Right ventricle myocardium superior (tissue), 1 donor: Measurements from ENCODE around the gene TMEM8B. TPM values are rescaled to one million over a fixed set of nuclear protein-coding genes. Genes with fewer than 3 reads are reported as not detected.

Source experiments
- ATAC-seq: fragments of 200-7000 bp; cut with Tn5 transposase; one replicate; pipeline ENCODE4 v1.9.1; 2020; ENCODE audit warnings: mild to moderate bottlenecking; ENCODE audit not compliant: poor library complexity
- DNase-seq: peaks from one replicate; pipeline ENCODE4 v3.0.0-alpha.2; 2020
- intact Hi-C: fragments of 100-400 bp; cut with DNase I; formaldehyde crosslinking; loops from one replicate; pipeline ENCODE4 v1.11.2; 2022
- total RNA-seq: library from RNA; stranded (reverse); fragmentation: NEBNext Ultra II Directional; extraction: Animal tissue kit (Norgen Biotek cat#: 25700); gene quantifications from one replicate; pipeline ENCODE4 v1.2.1, GENCODE V29; 2021
- donor health status: DM: no; HTN: yes; CAD: no; lungs with severe emphysema.

The TMEM8B gene
- total RNA-seq, 1 donor from 2014 or later = 13.3 TPM

DNA sequence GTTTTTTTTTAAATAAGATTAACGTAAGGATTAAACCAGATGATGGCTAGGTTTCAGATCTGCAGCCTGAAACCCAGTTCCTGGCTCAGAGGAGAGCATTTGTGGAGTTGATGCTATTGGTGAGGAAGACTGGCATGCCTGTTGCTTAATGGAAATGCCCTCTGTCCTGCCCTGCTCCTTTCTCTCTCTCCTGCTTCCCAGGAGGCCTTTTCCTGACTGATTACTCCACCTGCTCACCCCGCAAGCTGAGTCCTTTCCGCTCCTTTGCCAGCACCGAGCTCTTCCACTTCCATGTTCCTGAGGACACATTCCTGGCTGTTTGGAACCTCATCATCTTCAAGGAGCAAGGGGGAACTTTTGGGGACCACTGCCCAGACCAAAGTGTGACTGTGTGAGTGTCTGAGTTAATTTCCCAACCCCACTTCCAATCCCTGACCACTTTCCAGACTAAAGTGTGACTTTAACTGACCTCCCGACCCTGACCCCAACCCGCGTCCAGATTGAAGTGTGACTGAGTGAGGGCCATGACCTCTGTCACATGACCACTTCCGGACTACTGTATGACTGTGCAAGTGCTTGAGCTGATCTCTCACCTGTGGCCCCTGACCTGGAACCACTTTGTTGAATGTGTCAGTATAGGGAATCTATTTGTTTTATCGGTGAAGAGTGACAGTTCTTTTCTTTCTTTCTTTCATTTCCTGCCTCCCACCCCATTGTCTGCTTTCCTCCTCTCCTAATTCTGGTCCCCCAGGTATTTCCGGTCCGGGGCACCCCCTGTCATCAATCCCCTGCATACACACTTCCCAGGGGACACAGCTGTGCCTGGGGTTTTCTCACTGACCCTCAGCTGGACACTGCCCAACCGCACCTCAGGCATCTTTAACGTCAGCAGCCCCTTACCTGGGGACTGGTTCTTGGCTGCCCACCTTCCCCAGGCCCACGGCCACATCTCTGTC lies 5.5 kb downstream of the TMEM8B start:
- DNase-seq (no peak), ATAC-seq (no peak)
- intact Hi-C loops = no loop called here

DNA sequence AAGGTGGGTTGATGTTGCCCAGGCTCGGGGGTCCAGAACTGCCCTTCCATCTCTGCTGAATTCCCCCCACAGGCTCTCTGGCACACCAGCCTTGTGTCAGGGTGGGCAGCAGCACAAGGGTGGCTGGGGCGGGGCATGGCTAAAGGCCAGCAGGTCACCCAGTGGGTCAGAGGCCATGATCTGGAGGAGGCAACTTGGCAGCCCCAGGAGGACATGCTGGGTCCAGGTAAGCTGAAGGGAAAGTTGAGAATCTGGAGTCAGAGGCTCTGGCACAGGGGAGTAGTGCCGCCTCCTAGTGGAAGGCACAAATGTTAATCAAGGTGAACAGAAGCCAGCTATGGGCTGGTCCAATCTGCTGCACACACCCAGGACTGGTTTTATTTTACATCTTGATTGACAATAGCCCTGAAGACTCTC lies 6.2 kb downstream of the TMEM8B start:
- DNase-seq = no peak
- intact Hi-C loops = no loop called here
- no peak for ATAC-seq

DNA sequence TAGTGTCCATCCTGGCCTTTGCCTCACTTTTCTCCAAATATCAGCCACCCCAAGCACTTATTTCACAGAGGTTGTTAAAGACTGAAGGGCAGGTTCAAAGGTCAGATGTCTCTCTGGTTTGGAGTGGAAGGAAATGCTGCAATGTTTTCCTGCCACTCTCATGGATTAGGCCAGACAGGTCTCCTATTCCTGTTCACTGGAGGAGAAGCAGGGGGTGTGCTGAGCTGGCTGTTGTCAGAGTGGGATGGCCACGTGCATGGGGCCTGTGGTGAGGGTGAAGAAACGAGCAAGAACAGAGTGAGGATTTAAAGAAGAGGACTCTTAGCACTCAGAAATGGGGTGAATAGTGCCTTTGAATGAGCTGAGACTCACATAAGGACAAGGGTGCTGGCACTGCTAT lies 6.7 kb downstream of the TMEM8B start:
- DNase-seq (no peak), ATAC-seq (no peak)
- intact Hi-C loops = no loop called here

DNA sequence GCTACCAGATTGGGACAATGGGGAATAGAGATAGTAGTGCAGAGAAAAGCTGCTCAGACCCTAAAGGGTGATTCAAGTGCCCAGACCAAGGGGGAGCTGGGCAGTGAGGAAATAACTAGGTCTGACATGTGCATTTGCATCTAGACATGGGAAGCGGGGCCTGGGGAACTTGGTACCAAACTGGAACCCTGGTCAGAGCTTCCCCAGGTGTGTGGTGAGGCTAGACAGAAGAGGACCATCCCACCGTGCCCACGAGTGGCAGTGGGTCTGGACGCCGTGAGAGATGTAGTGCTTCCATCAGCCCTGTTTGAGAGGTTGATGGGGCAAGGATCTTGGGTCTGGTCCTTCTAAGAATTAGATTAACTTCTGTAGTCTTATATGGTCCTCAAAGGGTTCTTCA lies 7.6 kb downstream of the TMEM8B start:
- intact Hi-C loops = no loop called here
- no peak for DNase-seq

DNA sequence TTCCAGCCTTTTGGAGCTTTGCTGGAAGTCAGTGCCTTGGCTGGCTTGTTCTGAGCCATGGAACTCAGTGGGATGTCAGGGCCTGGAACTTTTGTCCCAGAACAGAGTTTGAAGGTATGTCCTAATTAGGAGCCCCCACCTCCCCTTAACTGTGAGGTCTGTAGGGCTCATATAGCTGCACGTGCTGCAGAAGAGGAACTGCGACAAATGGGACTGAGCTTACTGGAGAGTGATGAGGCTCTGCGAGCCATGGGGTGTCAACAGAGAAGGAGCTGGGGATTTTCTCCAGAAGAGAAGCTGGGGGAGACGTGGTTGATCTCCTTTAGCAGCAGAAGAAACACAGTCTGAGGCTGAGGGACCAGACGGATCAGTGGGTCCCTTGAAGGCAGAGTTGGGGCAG lies 10.9 kb downstream of the TMEM8B start:
- no peak for ATAC-seq
- no peak for DNase-seq
- intact Hi-C loops = no loop called here

More for the DNA sequence above, 7.6 kb downstream of the TMEM8B start:
- no peak for ATAC-seq

DNA sequence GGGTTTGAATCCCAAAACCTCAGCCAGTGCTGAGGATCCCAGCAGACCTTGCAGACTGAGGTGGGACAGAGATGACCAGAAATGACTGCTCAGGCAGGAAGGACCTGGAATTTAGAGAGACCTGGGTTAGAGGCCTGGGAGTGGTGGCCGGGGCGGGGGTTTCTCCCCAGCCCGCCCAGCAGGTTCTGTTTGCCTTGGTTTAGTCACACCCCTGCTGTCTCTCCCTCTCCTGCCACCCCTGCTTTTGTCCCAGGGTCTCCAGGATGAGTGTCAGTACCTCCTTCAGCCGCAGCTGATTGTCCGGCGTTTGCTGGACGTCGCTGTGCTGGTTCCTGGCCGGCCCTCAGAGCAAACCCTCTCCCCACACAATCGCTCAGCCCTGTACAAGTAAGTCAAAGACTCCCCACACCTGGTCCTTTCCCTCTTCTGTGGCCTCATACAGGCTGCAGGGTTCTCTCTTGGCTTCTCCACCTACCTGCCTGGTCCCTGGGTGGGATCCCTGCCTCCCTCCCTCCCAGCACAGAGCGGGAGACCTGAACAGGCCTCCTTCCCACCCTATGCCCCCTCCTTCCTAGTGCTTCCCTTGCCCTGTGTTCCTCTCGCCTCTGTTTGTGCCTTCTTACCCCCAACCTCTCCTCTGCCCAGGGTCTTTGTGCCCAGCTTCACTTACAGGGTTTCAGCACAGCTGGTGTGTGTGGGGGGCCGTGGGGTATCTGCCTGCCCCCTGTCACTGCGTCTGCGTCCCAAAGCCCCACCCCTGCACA lies 12.0 kb downstream of the TMEM8B start:
- no peak for ATAC-seq
- no peak for DNase-seq
- intact Hi-C loops = no loop called here

DNA sequence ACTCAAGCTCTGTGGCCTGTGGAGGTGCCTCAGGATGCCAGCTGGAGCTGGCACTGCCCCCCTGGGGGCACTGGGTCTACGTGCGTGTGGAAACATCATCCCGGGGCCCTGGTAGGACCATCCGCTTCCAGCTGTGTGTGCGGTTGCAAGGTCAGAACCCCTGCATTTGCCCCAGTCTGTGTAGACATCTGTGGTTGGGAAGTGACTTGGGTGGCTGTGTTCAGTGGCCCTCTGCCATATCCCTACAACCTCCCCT lies 12.5 kb downstream of the TMEM8B start:
- intact Hi-C loops = no loop called here
- ATAC-seq (no peak), DNase-seq (no peak)

DNA sequence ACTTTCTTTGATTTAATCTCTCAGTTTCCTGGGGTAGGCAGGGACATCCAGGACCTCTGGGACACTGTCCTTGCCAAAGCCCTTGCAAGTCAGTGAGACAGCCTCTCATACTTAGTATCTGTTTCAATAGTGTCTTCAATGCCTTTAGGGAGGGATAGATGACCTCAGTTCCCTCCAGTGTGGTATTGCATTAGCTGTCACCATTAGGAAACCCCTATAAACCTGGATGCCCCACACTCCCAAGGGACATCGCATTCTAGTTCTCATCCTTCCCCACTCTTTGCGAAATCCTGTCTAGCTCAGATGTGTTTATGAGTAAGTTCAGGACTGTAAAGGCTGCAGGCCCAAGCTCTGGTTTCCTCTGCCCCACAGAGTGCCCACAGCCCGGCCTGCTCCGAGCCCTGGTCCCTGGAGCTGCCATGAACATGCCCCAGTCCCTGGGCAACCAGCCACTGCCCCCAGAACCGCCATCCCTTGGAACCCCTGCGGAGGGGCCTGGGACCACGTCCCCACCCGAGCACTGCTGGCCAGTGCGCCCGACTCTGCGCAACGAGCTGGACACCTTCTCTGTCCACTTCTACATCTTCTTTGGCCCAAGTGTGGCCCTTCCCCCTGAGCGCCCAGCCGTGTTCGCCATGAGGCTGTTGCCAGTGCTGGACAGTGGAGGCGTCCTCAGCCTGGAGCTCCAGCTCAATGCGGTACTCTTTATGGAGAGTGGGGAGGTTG lies 13.2 kb downstream of the TMEM8B start:
- no peak for DNase-seq
- ATAC-seq = no peak
- intact Hi-C loops = no loop called here

DNA sequence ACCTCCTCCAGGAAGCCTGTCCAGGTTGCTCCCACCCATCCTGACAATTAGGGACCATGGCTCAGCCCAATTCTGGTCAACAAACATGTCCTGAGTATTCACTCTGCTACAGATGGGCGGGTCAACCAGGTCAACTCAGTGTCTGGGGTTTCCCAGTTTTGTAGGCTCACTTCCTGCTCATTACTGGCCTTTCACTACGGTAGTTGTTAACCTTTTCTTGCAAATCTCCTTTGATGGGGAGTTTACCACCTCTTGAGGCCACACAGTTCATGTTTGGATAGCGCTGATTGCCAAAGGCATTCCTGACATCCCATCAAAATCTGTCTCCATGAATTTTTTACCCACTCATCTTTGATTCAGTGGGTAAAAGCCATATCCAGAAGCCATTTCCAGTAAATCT lies 13.8 kb downstream of the TMEM8B start:
- ATAC-seq (no peak), DNase-seq (no peak)
- intact Hi-C loops = no loop called here

DNA sequence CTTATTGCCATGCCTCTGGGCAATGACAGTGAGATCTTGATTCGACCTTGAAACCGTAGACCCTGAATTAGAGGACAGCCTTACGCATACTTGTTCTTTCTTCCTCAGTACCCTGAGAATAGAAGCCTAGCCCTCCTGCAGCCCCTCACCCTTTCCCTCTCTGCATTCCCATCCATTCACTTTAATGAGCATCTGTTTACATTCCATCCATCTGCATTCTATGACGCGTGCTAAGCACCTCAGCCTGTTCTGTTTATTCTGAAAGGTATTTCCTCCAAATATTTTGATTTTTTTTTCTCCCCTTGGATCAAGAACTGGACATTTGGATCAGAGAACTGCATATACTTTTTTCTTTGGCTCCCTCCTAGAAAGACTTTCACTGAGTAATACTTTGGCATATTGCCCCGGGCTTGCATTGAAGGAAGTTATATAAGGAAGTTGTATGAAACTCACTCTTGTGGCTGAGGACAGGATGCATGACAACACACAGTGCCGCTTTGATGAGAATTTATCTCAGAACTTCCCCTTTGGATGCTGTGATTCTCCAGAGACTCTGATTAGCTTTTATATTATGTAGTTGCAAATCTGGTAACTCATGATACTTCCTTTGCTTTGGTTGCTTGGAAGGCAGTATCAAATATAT lies 15.7 kb downstream of the TMEM8B start:
- intact Hi-C loops = no loop called here
- no peak for DNase-seq
- peak; percentile 69 for ATAC-seq

DNA sequence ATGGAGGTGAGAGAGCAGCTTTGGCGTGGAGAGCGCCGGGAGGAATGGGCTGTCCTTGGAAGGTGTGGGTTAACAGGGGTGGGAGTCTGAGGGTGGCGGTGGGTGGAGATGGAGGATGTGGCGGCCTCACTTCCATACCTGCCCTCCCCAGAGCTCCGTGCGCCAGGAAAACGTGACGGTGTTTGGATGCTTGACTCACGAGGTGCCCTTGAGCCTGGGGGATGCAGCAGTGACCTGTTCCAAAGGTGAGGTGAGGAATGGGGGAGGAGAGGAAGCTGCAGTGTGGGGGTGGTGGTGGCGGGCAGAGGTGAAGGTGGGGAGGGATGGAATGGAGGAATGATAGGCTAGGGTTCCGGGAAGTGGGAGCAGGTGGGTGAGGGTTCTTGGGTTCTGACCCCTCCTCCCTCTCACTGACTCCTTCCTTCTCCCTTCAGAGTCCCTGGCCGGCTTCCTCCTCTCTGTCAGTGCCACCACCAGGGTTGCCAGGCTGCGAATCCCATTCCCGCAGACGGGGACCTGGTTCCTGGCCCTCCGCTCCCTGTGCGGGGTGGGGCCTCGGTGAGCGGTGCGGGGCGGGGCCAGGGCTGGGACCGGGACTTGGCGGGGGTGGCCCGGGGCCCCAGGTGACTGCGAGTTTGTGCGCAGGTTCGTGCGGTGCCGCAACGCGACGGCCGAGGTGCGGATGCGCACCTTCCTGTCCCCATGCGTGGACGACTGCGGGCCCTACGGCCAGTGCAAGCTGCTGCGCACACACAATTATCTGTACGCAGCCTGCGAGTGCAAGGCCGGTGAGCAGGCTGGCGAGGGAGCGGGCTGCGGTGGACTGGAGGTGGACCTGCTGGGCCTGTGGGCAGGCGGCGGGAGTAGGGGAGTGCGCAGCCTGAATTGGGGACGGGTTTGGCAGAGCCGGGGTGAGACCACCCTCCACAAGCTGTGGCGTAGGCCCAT lies 17.1 kb downstream of the TMEM8B start:
- intact Hi-C loops = no loop called here
- DNase-seq (no peak), ATAC-seq (no peak)

DNA sequence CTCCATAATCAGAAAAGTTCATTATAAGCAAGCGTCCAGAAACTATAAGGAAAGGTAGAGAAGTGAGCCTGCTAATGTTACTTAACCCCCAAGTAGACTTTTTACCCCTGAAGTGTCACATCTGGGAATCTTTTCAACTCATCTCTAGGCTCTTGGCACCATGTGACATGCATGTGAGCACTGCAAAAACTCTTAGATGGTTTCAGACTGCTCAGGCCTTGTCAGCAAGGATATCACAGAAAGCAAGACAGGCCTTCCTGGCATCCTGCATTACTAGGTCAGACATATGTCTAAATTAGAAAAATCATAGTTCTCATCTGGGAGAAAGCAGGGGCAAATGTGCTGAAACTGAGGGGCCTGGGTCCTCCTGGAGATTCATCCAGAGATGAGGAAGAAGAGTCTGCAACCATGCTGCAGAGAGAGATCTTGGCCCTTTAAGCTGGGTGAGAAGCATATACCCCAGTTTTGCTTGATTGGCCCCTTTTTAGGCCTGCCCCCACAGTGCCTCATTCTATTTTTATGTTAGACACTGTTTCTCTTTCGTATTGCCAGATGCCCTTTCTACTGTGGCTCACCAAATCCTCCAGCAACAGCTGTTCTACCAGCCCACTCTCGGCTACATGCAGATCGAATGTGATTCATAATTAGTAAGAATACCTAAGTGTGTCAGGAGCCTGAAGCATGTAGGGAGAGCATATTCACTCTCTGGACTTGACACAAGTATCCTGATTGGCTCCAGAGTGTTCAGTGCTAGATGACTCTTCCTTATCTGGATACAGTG lies 19.0 kb downstream of the TMEM8B start:
- DNase-seq = no peak
- intact Hi-C loops = no loop called here
- peak; percentile 78 for ATAC-seq

DNA sequence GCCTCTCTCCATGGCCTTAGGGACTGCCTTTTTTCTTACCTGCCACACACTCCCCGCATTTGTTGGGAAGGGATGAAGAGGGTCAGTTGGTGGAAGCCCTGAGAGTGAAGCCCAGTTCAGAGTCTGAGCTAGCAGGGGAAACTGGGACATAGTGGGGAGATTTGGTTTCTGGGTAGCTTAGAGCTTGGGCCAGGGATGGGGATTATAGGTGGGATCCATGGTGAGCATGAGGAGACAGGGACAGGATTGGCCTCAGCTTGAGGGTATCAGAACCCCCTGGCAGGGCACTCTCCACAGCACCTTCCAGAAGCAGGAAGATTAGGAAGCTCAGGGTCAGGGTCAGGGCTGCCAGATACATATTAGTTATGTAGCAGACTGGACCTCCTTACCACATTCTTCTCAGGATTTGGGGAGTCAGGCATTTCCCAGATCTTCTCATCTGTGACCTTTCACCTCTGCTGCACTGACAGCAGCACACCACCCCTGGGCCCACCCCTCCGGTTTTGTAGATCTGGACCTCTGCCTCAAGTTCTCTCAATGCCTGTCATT lies 23.3 kb downstream of the TMEM8B start:
- intact Hi-C loops = no loop called here
- no peak for ATAC-seq
- no peak for DNase-seq

DNA sequence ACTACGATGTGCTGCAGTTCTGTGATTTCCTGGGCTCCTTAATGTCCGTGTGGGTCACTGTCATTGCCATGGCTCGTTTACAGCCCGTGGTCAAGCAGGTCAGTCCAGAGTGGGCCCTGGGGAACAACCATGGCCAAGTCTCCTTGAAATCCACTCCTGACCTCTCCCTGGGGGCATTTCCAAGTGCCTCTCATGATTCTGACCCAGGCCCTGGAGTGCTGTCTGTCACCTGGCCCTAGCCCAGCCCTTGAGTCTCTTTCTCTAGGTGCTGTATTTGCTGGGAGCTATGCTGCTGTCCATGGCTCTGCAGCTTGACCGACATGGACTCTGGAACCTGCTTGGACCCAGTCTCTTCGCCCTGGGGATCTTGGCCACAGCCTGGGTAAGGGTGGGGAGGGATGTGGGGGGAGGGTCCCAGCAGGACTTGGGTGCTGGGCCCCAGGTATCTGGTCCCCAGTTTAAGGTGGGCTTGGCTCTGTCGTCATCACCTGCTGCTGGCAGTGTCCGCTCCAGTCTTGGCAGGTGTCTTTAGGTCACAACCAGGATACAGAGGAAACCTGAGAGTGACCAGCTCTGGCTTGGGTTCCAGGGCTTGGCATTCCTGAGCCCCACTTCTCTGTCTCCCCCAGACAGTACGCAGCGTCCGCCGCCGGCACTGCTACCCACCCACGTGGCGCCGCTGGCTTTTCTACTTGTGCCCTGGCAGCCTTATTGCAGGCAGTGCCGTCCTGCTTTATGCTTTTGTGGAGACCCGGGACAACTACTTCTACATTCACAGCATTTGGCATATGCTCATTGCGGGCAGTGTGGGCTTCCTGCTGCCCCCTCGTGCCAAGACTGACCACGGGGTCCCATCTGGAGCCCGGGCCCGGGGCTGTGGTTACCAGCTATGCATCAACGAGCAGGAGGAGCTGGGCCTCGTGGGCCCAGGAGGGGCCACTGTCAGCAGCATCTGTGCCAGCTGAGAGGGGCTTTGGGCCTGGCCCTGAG lies 24.1 kb downstream of the TMEM8B start:
- intact Hi-C loops = no loop called here
- DNase-seq (peak; percentile 33), ATAC-seq (no peak)

DNA sequence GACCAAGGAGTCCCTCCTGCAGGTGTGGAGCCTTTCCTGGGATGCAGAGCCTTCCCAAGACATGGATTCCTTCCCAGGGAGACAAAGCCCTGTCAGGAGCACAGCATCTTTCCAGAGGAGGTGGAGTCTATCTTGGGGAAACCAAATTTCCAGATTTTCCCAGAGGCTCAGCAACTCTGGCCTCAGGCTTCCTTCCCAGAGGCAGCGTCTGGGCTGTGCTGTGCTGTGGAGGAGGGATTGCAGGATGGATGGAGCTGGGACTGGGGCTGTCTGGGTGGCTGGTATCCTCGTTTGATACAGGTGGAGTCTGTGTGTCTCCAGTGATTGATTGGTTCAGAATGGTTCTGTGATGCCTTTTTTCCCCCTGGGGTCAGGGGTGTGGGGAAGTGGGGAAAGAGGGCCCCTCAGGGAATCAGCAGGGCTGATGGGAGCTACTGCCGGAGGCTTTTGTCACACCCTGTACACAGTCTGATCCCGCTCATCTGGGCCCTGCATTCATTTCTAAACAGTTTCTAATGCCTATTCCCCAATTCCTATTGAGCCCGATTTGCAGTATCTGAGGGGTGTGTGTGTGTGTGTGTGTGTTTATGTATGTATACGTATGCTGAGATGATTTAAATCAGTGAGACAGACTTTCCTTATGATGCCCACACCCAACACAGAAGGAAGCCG lies 25.2 kb downstream of the TMEM8B start:
- DNase-seq (no peak), ATAC-seq (no peak)
- intact Hi-C loops = no loop called here
